Measurements from ENCODE around the gene ZFP36. TPM values are rescaled to one million over a fixed set of nuclear protein-coding genes. Genes with fewer than 3 reads are reported as not detected.
A peak's percentile ranks its signal among the peaks of the same experiment; 100 is the strongest.

ZFP36 gene
- total RNA-seq, 2 experiments from 2014 or later, result 74.6 to 80.3 TPM

GRCh38 chr19:39411081-39411831 is 4.6 kb downstream of the ZFP36 start:
- intact Hi-C loops (cut with micrococcal nuclease), result loop anchor here (5.0 to 10.0 kb wide), 2 partner anchors 74 to 286 kb away; partner anchors contain the start of genes GMFG and PAK4
- peak; percentile 26 for DNase-seq
- TF ChIP-seq CTCF (IDR thresholded peaks at IDR 0.05), result no peak
- H3K27ac Mint-ChIP-seq, result peak overlapping the region; percentile 89
- no peak for ATAC-seq
- peaks cover 2% of the 10 kb centered on the region for H3K27me3 Mint-ChIP-seq
- no peaks in the 10 kb centered on the region for H3K9me3 Mint-ChIP-seq
- peaks cover 30% of the 10 kb centered on the region for H3K4me1 Mint-ChIP-seq (ENCODE audit: low read depth)
- CTCF ChIA-PET, result interaction anchor here (0.6 to 2.3 kb wide), 17 partner anchors 10 to 481 kb away, joined by 3 to 153 read pairs (median 6); partner anchors contain the start of genes EID2B, GMFG, MED29 and MRPS12
- H3K4me3 Mint-ChIP-seq, result peak overlapping the region; percentile 79
- POLR2A ChIA-PET, result interaction anchor here (1.0 to 2.2 kb wide), 9 partner anchors 13 to 76 kb away, joined by 3 to 80 read pairs (median 6); partner anchors contain the start of genes GMFG, MED29, PAF1 and RPS16
- H3K36me3 Mint-ChIP-seq (ENCODE audit: low read depth), result peaks cover 28% of the 10 kb centered on the region

- Mint-ChIP-seq H3K27ac (peak overlapping the region; percentile 89), H3K4me3 (peak overlapping the region; percentile 79), H3K27me3 (peaks cover 2% of the 10 kb centered on the region), H3K4me1 (ENCODE audit: low read depth) (peaks cover 29% of the 10 kb centered on the region), H3K36me3 (ENCODE audit: low read depth) (peaks cover 28% of the 10 kb centered on the region), H3K9me3 (no peaks in the 10 kb centered on the region)
- intact Hi-C loops (cut with micrococcal nuclease), result loop anchor here (1.0 to 10.0 kb wide), 3 partner anchors 14 to 287 kb away; partner anchors contain the start of genes GMFG and PAK4
- peak; percentile 54 for ATAC-seq
- ChIA-PET CTCF (interaction anchor here (0.6 to 2.3 kb wide), 17 partner anchors 9 to 481 kb away, joined by 3 to 153 read pairs (median 6); partner anchors contain the start of genes EID2B, GMFG, MED29 and MRPS12), POLR2A (interaction anchor here (1.0 to 2.2 kb wide), 9 partner anchors 14 to 76 kb away, joined by 3 to 80 read pairs (median 6); partner anchors contain the start of genes GMFG, MED29, PAF1 and RPS16)
- peak; percentile 97 for TF ChIP-seq CTCF (IDR thresholded peaks at IDR 0.05)
- peak; percentile 97 for DNase-seq
Observed at GRCh38 chr19:39411832-39412099, 5.1 kb downstream of the ZFP36 start.

- ATAC-seq (peak; percentile 74), DNase-seq (peak; percentile 98)
- ChIA-PET CTCF (interaction anchor here (1.0 to 2.3 kb wide), 16 partner anchors 9 to 482 kb away, joined by 3 to 153 read pairs (median 6); partner anchors contain the start of genes EID2B, GMFG, MED29 and MRPS12), POLR2A (interaction anchor here (1.0 to 2.2 kb wide), 9 partner anchors 14 to 77 kb away, joined by 3 to 80 read pairs (median 6); partner anchors contain the start of genes GMFG, MED29, PAF1 and RPS16)
- Mint-ChIP-seq H3K4me1 (ENCODE audit: low read depth) (peaks cover 29% of the 10 kb centered on the region), H3K4me3 (peak within 1 kb of the TSS; percentile 79), H3K27me3 (peaks cover 2% of the 10 kb centered on the region), H3K36me3 (ENCODE audit: low read depth) (peaks cover 24% of the 10 kb centered on the region), H3K27ac (peak within 1 kb of the TSS; percentile 89), H3K9me3 (no peaks in the 10 kb centered on the region)
- intact Hi-C loops (cut with micrococcal nuclease), result loop anchor here (1.0 to 10.0 kb wide), 3 partner anchors 15 to 287 kb away; partner anchors contain the start of genes GMFG and PAK4
- peak; percentile 85 for TF ChIP-seq CTCF (IDR thresholded peaks at IDR 0.05)
Observed at GRCh38 chr19:39412100-39412866, 5.6 kb downstream of the ZFP36 start, which contains the start of gene PLEKHG2. PLEKHG2 (plus strand) TSS chr19:39412669; CDS start chr19:39414087, 1,418 bp downstream.

- DNase-seq, result no peak
- Mint-ChIP-seq H3K27ac (peak overlapping the region; percentile 80), H3K9me3 (no peaks in the 10 kb centered on the region), H3K27me3 (peaks cover 2% of the 10 kb centered on the region), H3K4me3 (peak overlapping the region; percentile 79), H3K4me1 (ENCODE audit: low read depth) (peaks cover 29% of the 10 kb centered on the region), H3K36me3 (ENCODE audit: low read depth) (peaks cover 21% of the 10 kb centered on the region)
- CTCF ChIA-PET, result interaction anchor here (1.0 to 2.3 kb wide), 7 partner anchors 13 to 201 kb away, joined by 6 to 153 read pairs (median 7); partner anchors contain the start of genes MED29, PAF1 and RPS16
- POLR2A ChIA-PET, result interaction anchor here (1.2 to 2.2 kb wide), 4 partner anchors 14 to 23 kb away, joined by 4 to 80 read pairs (median 10); partner anchors contain the start of gene RPS16
- no peak for ATAC-seq
- no peak for TF ChIP-seq CTCF (IDR thresholded peaks at IDR 0.05)
- intact Hi-C loops (cut with micrococcal nuclease), result loop anchor here (1.0 to 10.0 kb wide), 3 partner anchors 16 to 288 kb away; partner anchors contain the start of genes GMFG and PAK4
Observed at GRCh38 chr19:39412867-39413271, 6.2 kb downstream of the ZFP36 start.

Data from activated CD8-positive, alpha-beta T cell treated with anti-CD3 and anti-CD28 coated beads for 36 hours (primary cell).